ENCODE results near the gene PDIA5.
A peak's percentile ranks its signal among the peaks of the same experiment; 100 is the strongest.

The PDIA5 gene

GRCh38 chr3:123075359-123075758 is 8.5 kb downstream of the PDIA5 start:
- Histone ChIP-seq H2AFZ (ENCODE audit: low read length) (no peak overlapping the region), H3K36me3 (ENCODE audit: insufficient read depth, low read length) (no peaks in the 10 kb centered on the region), H3F3A (ENCODE audit: low read depth) (peaks cover 3% of the 10 kb centered on the region; the same call in 1 of the 2 replicates), H3K9me3 (ENCODE audit: insufficient read depth, low read depth, low read length) (no peaks in the 10 kb centered on the region), H3K4me1 (ENCODE audit: insufficient read depth, low read length, poor library complexity, severe bottlenecking) (peaks cover 73% of the 10 kb centered on the region), H3K9me2 (replicated peaks; ENCODE audit: low read depth, low read length) (no peaks in the 10 kb centered on the region), H3K9ac (ENCODE audit: low read depth, low read length, poor library complexity, severe bottlenecking) (no peak overlapping the region), H3K4me3 (ENCODE audit: low read length, poor library complexity, severe bottlenecking) (no peak overlapping the region), H4K20me1 (ENCODE audit: insufficient read depth, low read length, poor library complexity, severe bottlenecking) (peaks cover 29% of the 10 kb centered on the region), H3K27me3 (ENCODE audit: insufficient read depth, low read length, poor library complexity, severe bottlenecking) (no peaks in the 10 kb centered on the region), H3K79me2 (ENCODE audit: insufficient read depth, low read length) (peaks cover 96% of the 10 kb centered on the region), H3K4me2 (ENCODE audit: low read depth, low read length, poor library complexity, severe bottlenecking) (peak overlapping the region; percentile 70)
- no peak for TF ChIP-seq EZH2phosphoT487 (IDR thresholded peaks at IDR 0.05; ENCODE audit: borderline replicate concordance)
- TF ChIP-seq, protein P1, sequence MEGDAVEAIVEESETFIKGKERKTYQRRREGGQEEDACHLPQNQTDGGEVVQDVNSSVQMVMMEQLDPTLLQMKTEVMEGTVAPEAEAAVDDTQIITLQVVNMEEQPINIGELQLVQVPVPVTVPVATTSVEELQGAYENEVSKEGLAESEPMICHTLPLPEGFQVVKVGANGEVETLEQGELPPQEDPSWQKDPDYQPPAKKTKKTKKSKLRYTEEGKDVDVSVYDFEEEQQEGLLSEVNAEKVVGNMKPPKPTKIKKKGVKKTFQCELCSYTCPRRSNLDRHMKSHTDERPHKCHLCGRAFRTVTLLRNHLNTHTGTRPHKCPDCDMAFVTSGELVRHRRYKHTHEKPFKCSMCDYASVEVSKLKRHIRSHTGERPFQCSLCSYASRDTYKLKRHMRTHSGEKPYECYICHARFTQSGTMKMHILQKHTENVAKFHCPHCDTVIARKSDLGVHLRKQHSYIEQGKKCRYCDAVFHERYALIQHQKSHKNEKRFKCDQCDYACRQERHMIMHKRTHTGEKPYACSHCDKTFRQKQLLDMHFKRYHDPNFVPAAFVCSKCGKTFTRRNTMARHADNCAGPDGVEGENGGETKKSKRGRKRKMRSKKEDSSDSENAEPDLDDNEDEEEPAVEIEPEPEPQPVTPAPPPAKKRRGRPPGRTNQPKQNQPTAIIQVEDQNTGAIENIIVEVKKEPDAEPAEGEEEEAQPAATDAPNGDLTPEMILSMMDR (conservative IDR thresholded peaks at IDR 0.05; ENCODE audit: low read length) = no peak

- Histone ChIP-seq H3F3A (ENCODE audit: low read depth) (peaks cover 3% of the 10 kb centered on the region; the same call in 1 of the 2 replicates), H2AFZ (ENCODE audit: low read length) (no peak overlapping the region), H3K4me3 (ENCODE audit: low read length, poor library complexity, severe bottlenecking) (no peak overlapping the region), H3K36me3 (ENCODE audit: insufficient read depth, low read length) (no peaks in the 10 kb centered on the region), H3K79me2 (ENCODE audit: insufficient read depth, low read length) (peaks cover 97% of the 10 kb centered on the region), H3K27me3 (ENCODE audit: insufficient read depth, low read length, poor library complexity, severe bottlenecking) (no peaks in the 10 kb centered on the region), H3K4me1 (ENCODE audit: insufficient read depth, low read length, poor library complexity, severe bottlenecking) (peaks cover 75% of the 10 kb centered on the region), H3K9me2 (replicated peaks; ENCODE audit: low read depth, low read length) (no peaks in the 10 kb centered on the region), H4K20me1 (ENCODE audit: insufficient read depth, low read length, poor library complexity, severe bottlenecking) (peaks cover 24% of the 10 kb centered on the region), H3K4me2 (ENCODE audit: low read depth, low read length, poor library complexity, severe bottlenecking) (no peak overlapping the region), H3K9ac (ENCODE audit: low read depth, low read length, poor library complexity, severe bottlenecking) (no peak overlapping the region), H3K9me3 (ENCODE audit: insufficient read depth, low read depth, low read length) (no peaks in the 10 kb centered on the region)
- TF ChIP-seq, protein P1 (conservative IDR thresholded peaks at IDR 0.05; ENCODE audit: low read length) = no peak
- no peak for TF ChIP-seq EZH2phosphoT487 (IDR thresholded peaks at IDR 0.05; ENCODE audit: borderline replicate concordance)
These were observed 9.3 kb downstream of the PDIA5 start for GRCh38 chr3:123076112-123076495.

DNA sequence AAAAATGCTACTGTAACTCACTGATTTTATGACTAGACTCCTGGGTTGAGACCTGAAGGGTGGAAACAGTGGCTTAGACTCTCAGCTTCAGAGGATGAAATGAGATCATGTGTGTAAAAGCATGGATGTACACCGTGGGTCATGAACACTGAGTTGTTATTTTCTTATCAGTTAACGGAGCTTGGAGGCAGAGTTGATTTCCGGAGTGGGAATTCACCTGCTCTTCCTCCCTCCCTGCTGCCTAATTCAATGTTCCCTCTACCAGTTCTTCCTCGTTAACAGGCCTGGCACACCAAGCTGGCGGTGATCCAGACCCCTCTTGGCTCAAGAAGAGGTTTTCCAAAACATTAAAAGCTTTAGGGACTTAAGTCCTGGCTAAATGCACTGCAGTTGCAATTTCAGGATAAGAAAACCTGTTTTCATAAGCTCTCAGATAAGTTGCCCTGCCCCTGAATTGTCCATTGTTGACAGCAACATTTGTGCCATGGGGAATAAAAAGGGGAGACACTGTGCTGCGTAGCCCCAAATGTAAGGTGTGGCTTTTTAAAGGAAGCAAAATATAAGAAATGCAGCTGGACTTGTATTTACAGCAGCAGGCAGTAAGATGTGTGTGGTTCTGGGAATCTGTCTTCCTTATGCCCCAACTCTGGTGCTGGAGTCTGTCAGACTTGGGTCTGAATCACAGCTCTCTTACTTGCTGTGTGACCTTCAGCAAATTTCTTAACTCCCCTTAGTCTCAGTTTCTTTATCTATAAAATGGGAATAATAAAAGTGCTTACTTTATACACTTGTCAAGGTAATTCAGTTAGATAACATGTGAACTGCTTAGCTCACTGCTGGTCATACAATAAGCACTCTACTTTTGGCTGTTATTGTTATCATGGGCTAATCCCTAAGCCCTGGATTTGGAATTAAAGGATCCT is 9.9 kb downstream of the PDIA5 start:
- Histone ChIP-seq H4K20me1 (ENCODE audit: insufficient read depth, low read length, poor library complexity, severe bottlenecking) (peaks cover 18% of the 10 kb centered on the region), H3K4me2 (ENCODE audit: low read depth, low read length, poor library complexity, severe bottlenecking) (no peak overlapping the region), H3K79me2 (ENCODE audit: insufficient read depth, low read length) (peaks cover 95% of the 10 kb centered on the region), H3K9ac (ENCODE audit: low read depth, low read length, poor library complexity, severe bottlenecking) (no peak overlapping the region), H3K4me3 (ENCODE audit: low read length, poor library complexity, severe bottlenecking) (no peak overlapping the region), H3K9me2 (replicated peaks; ENCODE audit: low read depth, low read length) (no peaks in the 10 kb centered on the region), H2AFZ (ENCODE audit: low read length) (no peak overlapping the region), H3F3A (ENCODE audit: low read depth) (peaks cover 3% of the 10 kb centered on the region; the same call in 1 of the 2 replicates), H3K36me3 (ENCODE audit: insufficient read depth, low read length) (no peaks in the 10 kb centered on the region), H3K9me3 (ENCODE audit: insufficient read depth, low read depth, low read length) (no peaks in the 10 kb centered on the region), H3K27me3 (ENCODE audit: insufficient read depth, low read length, poor library complexity, severe bottlenecking) (no peaks in the 10 kb centered on the region), H3K4me1 (ENCODE audit: insufficient read depth, low read length, poor library complexity, severe bottlenecking) (peaks cover 75% of the 10 kb centered on the region)
- TF ChIP-seq, protein P1 (conservative IDR thresholded peaks at IDR 0.05; ENCODE audit: low read length) = no peak
- no peak for TF ChIP-seq EZH2phosphoT487 (IDR thresholded peaks at IDR 0.05; ENCODE audit: borderline replicate concordance)

Data from Loucy (cell line).